HEK293 (cell line): ENCODE results near the gene MAP3K6.

Experiments used
- CTCF ChIA-PET: fragments of 350-600 bp; formaldehyde crosslinking; extraction: SDS; loops from one replicate; lab custom pipeline; 2021; ENCODE audit warnings: antibody characterized with exemption; lab: Yijun Ruan, JAX
- POLR2A ChIA-PET: fragments of 300-600 bp; formaldehyde crosslinking; extraction: SDS; loops from one replicate; lab custom pipeline; 2020; ENCODE audit warnings: antibody characterized with exemption, inconsistent platforms; lab: Yijun Ruan, JAX
- H3K27ac ChIP-seq: fragments of 200-500 bp; sonication (Bioruptor generic); 2 replicates; pipeline ENCODE4 v1.5.1; 2014; ENCODE audit warnings: low read depth, low read length, control low read depth, inconsistent platforms; ENCODE audit errors: extremely low read depth
- H3K36me3 ChIP-seq, 2 experiments: fragments of 200-500 bp in 1 of 2; sonication (Bioruptor generic) in 1 of 2; 1 replicate in 1 of 2; 2 replicates in 1 of 2; pipeline ENCODE4 v1.5.1; 2014 to 2017; ENCODE audit warnings: inconsistent platforms in 2 of 2, low read length in 2 of 2; ENCODE audit not compliant: control insufficient read depth in 2 of 2, insufficient read depth in 1 of 2
- H3K4me1 ChIP-seq: fragments of 200-500 bp; sonication (Bioruptor generic); 2 replicates; pipeline ENCODE4 v1.5.1; 2014; ENCODE audit warnings: mild to moderate bottlenecking, low read length, inconsistent platforms; ENCODE audit not compliant: control insufficient read depth, insufficient read depth
- H3K4me3 ChIP-seq: 2 replicates; pipeline ENCODE4 v1.5.1; 2011; ENCODE audit warnings: low read depth, mild to moderate bottlenecking, control low read depth, low read length, moderate library complexity
- H3K9me3 ChIP-seq: fragments of 200-500 bp; sonication (Bioruptor generic); 2 replicates; pipeline ENCODE4 v1.5.1; 2014; ENCODE audit warnings: low read depth, low read length, inconsistent platforms; ENCODE audit not compliant: control insufficient read depth, insufficient read depth
- ELK4 ChIP-seq: IDR thresholded peaks from 2 replicates; pipeline ENCODE4 v1.6.1; 2011; ENCODE audit warnings: mild to moderate bottlenecking, low read depth, low read length, borderline replicate concordance
- GLIS2 ChIP-seq: fragments of 450-650 bp; formaldehyde crosslinking; IDR thresholded peaks from 2 replicates; pipeline ENCODE4 v1.5.1; 2016; ENCODE audit warnings: missing biosample characterization, missing genetic modification characterization
- HOXC10 ChIP-seq: sonication (generic); formaldehyde crosslinking; IDR thresholded peaks from 2 replicates; pipeline ENCODE4 v1.8.1; 2023; ENCODE audit warnings: mild to moderate bottlenecking, missing genetic modification reagents
- INSM2 ChIP-seq: fragments of 450-650 bp; formaldehyde crosslinking; IDR thresholded peaks from 2 replicates; pipeline ENCODE4 v1.5.1; 2016; ENCODE audit warnings: missing biosample characterization, missing genetic modification characterization
- ZFP3 ChIP-seq: fragments of 450-650 bp; formaldehyde crosslinking; IDR thresholded peaks from 2 replicates; pipeline ENCODE4 v1.5.1; 2016; ENCODE audit warnings: low read depth, missing biosample characterization, missing genetic modification characterization
- ZNF112 ChIP-seq: fragments of 450-650 bp; formaldehyde crosslinking; IDR thresholded peaks from 2 replicates; pipeline ENCODE4 v1.5.0; 2017; ENCODE audit warnings: missing biosample characterization, missing genetic modification characterization
- ZNF138 ChIP-seq: fragments of 450-650 bp; formaldehyde crosslinking; IDR thresholded peaks from 2 replicates; pipeline ENCODE4 v1.5.1; 2016; ENCODE audit warnings: missing biosample characterization, missing genetic modification characterization, borderline replicate concordance
- ZNF16 ChIP-seq: fragments of 450-650 bp; formaldehyde crosslinking; IDR thresholded peaks from 2 replicates; pipeline ENCODE4 v1.5.1; 2016; ENCODE audit warnings: low read depth, missing biosample characterization, missing genetic modification characterization
- ZNF175 ChIP-seq: fragments of 450-650 bp; formaldehyde crosslinking; IDR thresholded peaks from 2 replicates; pipeline ENCODE4 v1.5.1; 2016; ENCODE audit warnings: missing biosample characterization, missing genetic modification characterization
- ZNF23 ChIP-seq: fragments of 450-650 bp; formaldehyde crosslinking; IDR thresholded peaks from 2 replicates; pipeline ENCODE4 v1.5.1; 2016; ENCODE audit warnings: missing biosample characterization, missing genetic modification characterization, borderline replicate concordance
- ZNF416 ChIP-seq: fragments of 450-650 bp; formaldehyde crosslinking; IDR thresholded peaks from 2 replicates; pipeline ENCODE4 v1.5.1; 2016; ENCODE audit warnings: missing biosample characterization, missing genetic modification characterization
- ZNF501 ChIP-seq: fragments of 450-650 bp; formaldehyde crosslinking; IDR thresholded peaks from 2 replicates; pipeline ENCODE4 v1.5.1; 2016; ENCODE audit warnings: missing biosample characterization, missing genetic modification characterization
- ZNF585B ChIP-seq: fragments of 450-650 bp; formaldehyde crosslinking; IDR thresholded peaks from 2 replicates; pipeline ENCODE4 v1.5.1; 2016; ENCODE audit warnings: missing biosample characterization, missing genetic modification characterization
- ZNF600 ChIP-seq: fragments of 450-650 bp; formaldehyde crosslinking; IDR thresholded peaks from 2 replicates; pipeline ENCODE4 v1.5.1; 2016; ENCODE audit warnings: missing biosample characterization, missing genetic modification characterization
- ZNF664 ChIP-seq: fragments of 450-650 bp; formaldehyde crosslinking; IDR thresholded peaks from 2 replicates; pipeline ENCODE4 v1.5.1; 2016; ENCODE audit warnings: missing biosample characterization, missing genetic modification characterization
- TF ChIP-seq, protein P1 (sequence below): fragments of 450-650 bp; formaldehyde crosslinking; IDR thresholded peaks from 2 replicates; pipeline ENCODE4 v1.5.1; 2017; ENCODE audit warnings: missing biosample characterization, missing genetic modification characterization

The MAP3K6 gene

DNA sequence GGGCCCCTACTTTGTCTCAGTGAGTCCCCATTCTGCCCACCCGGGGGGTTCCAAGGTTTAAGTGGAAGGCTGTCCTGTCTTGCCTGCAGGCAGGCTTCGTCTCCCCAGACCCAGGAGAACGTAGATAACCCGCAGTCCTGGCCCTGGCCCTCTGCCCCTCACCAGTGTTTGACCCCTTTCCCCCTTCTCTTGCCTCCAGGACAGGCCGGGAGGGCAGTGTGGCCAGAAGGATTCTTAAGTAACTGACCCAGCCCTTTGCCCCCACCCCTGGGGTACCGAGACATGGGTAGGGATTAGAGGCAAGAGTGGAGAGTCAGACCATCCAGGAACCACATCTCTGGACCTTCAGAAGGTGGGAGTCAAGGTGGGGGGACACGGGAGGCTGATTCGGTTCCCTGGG is 36.0 kb downstream of the MAP3K6 start:
- peaks cover 9 to 91% of the 10 kb centered on the region in 2 experiments; a peak in 2 of 3 replicates for H3K36me3 ChIP-seq
- ChIA-PET CTCF (interaction anchor here (0.6 kb wide), 1 partner anchor 134 kb away, joined by 4 read pairs; no protein-coding TSS in a partner anchor), POLR2A (no interaction called here)
- peak; percentile 37; the same call in 1 of the 2 replicates for TF ChIP-seq ZNF585B (tag by site-specific recombination)
- no peak for TF ChIP-seq ZFP3 (tag by site-specific recombination)
- H3K4me1 ChIP-seq, result no peaks in the 10 kb centered on the region
- no peak overlapping the region for H3K27ac ChIP-seq
- no peaks in the 10 kb centered on the region for H3K9me3 ChIP-seq
- no peak overlapping the region for H3K4me3 ChIP-seq

DNA sequence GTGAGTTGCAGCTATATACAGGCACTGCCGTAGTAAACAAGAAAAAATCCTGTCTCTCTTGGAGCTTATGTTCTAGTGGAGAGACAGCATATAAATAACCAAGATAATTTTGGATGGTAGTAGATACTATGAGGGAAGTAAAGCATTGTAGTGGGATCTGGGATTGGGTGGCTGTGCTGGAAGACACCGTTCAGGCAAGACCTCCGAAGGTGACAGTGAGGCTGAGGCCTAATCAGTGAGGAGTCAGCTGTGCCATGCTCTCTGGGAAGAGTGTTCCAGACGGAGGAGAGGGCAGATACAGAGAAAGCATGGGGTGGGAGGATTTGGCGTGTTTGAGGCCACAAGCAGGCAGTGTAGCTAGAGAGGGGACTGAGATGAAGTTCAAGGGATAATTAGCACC is 38.8 kb downstream of the MAP3K6 start:
- peak; percentile 65; the same call in 1 of the 2 replicates for TF ChIP-seq ZNF600
- no peak for TF ChIP-seq ZNF664 (tag by site-specific recombination)
- H3K4me3 ChIP-seq, result no peak overlapping the region
- peaks cover 3 to 84% of the 10 kb centered on the region in 2 experiments; a peak in 2 of 3 replicates for H3K36me3 ChIP-seq
- POLR2A ChIA-PET, result interaction anchor here (1.8 kb wide), 1 partner anchor 38 kb away, joined by 4 read pairs; no protein-coding TSS in a partner anchor
- H3K27ac ChIP-seq, result no peak overlapping the region
- H3K9me3 ChIP-seq, result no peaks in the 10 kb centered on the region
- CTCF ChIA-PET, result interaction anchor here (0.6 to 3.5 kb wide), 7 partner anchors 21 to 797 kb away, joined by 3 to 17 read pairs (median 5); no protein-coding TSS in a partner anchor
- no peaks in the 10 kb centered on the region for H3K4me1 ChIP-seq

DNA sequence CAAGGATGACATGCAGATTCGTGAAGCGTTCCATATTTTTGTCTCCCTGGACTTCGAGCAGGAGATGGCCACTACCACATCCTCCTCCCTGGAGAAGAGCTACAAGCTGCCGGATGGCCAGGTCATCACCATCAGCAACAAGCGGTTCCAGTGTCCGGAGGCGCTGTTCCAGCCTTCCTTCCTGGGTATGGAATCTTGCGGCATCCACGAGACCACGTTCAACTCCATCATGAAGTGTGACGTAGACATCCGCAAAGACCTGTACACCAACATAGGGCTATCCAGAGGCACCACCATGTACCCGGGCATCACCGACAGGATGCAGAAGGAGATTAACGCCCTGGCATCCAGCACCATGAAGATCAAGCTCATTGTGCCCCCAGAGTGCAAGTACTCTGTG is 41.5 kb downstream of the MAP3K6 start:
- peaks cover 3 to 58% of the 10 kb centered on the region in 2 experiments; a peak in 2 of 3 replicates for H3K36me3 ChIP-seq

More for the DNA sequence above, 41.5 kb downstream of the MAP3K6 start:
- ChIA-PET CTCF (interaction anchor here (0.6 to 3.7 kb wide), 7 partner anchors 11 to 281 kb away, joined by 3 to 19 read pairs (median 4); no protein-coding TSS in a partner anchor), POLR2A (no interaction called here)
- Histone ChIP-seq H3K4me3 (no peak overlapping the region), H3K27ac (no peak overlapping the region), H3K4me1 (no peaks in the 10 kb centered on the region), H3K9me3 (no peaks in the 10 kb centered on the region)
- TF ChIP-seq ELK4 (no peak), ZNF16 (tag by site-specific recombination) (no peak), ZNF175 (tag by site-specific recombination) (no peak), ZNF416 (tag by site-specific recombination) (no peak), ZNF138 (no peak), ZNF501 (tag by site-specific recombination) (no peak), GLIS2 (tag by site-specific recombination) (no peak), ZNF112 (tag by site-specific recombination) (no peak), INSM2 (no peak), ZNF23 (tag by site-specific recombination) (no peak), HOXC10 (CRISPR knock-in tag) (no peak)
- TF ChIP-seq, protein P1, sequence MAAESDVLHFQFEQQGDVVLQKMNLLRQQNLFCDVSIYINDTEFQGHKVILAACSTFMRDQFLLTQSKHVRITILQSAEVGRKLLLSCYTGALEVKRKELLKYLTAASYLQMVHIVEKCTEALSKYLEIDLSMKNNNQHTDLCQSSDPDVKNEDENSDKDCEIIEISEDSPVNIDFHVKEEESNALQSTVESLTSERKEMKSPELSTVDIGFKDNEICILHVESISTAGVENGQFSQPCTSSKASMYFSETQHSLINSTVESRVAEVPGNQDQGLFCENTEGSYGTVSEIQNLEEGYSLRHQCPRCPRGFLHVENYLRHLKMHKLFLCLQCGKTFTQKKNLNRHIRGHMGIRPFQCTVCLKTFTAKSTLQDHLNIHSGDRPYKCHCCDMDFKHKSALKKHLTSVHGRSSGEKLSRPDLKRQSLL, result no peak
